GM21737 (cell line): ENCODE measurements around the gene KIZ.

Source experiments
- ATAC-seq: cut with Tn5 transposase; IDR thresholded peaks from one replicate; pipeline ENCODE4 v1.9.1; 2021; ENCODE audit warnings: mild to moderate bottlenecking, moderate library complexity; ENCODE audit not compliant: unreplicated experiment

The KIZ gene, protein sequence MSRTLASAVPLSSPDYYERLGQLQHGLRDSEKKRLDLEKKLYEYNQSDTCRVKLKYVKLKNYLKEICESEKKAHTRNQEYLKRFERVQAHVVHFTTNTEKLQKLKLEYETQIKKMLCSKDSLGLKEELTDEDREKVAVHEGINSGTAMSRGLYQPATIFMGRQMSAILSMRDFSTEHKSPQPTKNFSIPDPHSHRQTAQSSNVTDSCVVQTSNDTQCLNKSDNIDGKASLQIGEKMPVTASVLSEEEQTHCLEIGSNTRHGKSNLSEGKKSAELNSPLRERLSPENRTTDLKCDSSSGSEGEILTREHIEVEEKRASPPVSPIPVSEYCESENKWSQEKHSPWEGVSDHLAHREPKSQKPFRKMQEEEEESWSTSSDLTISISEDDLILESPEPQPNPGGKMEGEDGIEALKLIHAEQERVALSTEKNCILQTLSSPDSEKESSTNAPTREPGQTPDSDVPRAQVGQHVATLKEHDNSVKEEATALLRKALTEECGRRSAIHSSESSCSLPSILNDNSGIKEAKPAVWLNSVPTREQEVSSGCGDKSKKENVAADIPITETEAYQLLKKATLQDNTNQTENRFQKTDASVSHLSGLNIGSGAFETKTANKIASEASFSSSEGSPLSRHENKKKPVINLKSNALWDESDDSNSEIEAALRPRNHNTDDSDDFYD

DNA sequence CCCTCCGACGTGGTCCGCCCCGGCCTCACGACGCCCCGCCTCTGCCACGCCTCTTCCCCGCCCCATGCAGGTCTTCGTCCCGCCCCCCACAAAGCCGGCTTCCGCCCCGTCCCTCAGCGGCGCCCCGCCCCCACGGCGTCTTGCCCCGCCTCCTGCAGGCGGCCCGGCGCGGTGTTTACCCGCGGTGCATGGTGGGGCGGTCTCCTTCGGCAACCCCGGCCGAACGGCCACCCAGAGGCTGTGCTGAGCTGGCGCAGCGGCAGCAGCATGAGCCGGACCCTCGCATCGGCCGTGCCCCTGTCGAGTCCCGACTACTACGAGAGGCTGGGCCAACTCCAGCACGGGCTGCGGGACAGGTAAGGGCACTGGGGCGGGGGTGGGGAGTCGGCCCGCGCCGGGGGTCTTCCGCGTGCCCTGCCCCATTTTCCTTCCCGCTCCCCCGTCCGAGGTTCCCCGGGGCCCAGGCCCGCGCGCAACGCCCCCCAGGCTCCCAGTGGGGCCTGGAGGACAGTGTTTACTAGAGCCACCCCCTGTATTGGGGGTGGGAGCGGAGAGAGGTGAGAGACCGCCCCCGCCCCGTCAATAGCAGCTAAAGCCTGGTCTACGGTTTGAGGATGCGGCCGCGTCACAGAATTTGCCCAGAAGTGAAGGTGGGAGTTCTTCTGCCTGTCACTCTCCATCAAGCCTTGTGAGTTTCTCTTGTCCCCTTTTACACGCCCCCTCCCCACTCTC is at the start of gene KIZ:
KIZ (plus strand) TSS at position 234 of the 732 bp plus-strand sequence; CDS start at position 268, 34 bp downstream.
- ATAC-seq, result peak; percentile 96

DNA sequence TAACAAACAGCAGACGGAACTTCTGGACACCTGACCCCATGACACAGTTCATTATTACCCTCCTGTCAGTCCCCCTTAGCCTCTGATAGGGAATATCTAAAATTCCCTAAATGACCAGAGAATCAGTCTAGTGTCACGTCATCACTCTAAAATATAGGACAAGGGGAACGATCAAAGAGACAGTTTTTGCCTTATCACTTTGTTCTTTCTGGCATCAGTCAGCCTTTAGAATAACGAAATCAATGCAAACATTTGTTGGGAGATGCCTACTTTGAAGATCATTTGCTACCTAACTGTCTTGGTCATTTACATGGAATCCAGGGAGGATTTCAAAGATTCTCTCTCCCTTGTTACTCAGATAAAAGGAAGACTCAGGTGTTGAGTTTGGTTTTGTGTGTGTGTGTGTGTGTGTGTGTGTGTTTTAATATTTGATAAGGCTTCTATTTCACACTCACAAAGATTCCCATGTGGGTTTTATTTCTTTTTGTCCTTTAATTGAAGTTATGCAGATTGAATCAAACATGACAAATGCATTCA is 48.0 kb upstream of the KIZ start:
- no peak for ATAC-seq

DNA sequence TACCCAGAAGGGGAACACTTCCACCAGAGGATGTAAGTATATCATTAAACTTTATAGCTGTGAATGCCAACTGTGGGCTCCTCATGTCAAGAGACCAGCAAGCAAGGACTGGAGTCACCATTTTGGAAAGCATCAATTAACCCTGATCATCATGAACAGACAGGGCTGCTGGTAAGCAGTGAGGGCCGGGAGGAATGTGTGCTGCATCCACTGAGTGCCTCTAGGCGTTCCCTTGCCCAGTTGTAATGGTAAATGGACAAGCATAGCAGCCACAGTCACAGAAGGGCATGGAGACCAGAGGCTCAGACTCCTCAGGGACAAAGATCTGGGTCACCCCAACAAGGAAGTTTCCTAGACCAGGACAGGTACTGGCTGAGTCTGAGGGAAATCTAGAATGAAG is 43.3 kb upstream of the KIZ start:
- ATAC-seq, result no peak

DNA sequence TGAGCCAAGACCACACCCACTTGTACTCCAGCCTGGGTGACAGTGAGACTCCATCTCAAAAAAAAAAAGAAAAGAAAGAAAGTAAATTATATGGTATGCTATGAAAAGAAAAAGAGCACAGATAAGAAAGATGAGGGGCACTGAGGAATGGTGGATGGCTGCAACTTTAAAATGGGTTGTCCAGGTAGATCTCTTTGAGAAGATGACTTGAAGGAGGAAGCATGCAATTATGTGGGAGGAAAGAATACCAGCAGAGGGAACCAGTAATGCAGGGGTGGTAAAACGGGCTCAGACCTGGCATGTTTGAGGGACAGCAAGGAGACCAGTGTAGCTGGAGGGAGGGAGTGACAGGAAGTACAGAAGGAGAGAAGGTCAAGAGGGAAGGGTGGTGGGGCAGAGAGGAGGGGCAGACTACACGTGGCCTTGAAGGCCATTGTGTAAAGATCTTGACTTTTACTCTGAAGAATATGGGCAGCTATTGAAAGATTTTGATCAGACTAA is 42.0 kb upstream of the KIZ start:
- ATAC-seq, result no peak

DNA sequence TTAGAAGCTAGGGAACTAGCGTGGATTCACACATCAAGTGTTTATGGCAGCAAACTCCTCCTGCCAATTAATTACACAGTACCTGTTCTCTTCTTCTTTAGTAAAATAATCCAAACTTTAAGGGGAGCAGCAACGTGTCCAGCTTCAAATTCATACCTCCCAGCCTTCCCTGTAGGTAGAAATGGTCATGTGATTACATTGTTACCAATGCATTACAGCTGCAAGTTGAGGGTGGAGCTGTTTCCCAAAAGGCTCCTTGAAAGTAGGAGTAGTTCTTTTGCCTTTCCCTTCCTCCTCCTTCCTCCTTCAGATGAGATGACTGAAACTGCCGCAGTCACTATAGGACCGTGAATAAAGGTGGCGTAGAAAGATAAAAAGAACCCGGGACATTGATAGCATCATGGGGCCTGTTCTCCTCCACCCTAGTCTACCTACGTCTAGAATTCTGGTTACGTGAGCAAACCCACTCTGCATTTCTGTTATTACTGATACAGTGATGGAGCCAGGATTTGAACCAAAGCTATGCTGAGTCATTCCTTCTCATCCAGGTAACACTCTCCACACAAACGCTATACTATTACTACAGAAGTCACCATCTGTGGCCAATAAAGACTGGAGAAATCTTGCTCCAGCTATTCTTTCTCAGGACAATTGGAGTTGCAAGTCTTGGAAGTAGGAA is 37.9 kb upstream of the KIZ start:
- ATAC-seq, result no peak

DNA sequence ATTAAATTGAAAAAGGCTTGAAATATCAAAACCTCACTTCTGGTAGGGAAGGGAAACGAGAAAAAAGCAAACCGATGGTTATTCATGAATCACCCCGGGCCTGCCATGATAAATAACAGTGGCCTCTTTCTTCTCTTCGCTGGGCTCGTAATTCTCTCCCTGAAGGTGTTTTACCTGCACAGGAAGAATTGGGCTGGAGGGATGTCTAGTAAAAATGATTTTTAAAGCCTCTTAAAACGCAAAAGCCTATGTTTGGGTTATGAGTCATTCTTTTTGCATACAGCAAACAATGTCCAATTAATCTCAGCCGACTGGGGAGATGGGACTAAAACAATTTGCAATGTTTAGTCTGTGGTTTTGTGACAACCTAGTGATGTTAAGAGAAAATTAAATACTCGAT is 36.5 kb upstream of the KIZ start:
- ATAC-seq, result no peak

DNA sequence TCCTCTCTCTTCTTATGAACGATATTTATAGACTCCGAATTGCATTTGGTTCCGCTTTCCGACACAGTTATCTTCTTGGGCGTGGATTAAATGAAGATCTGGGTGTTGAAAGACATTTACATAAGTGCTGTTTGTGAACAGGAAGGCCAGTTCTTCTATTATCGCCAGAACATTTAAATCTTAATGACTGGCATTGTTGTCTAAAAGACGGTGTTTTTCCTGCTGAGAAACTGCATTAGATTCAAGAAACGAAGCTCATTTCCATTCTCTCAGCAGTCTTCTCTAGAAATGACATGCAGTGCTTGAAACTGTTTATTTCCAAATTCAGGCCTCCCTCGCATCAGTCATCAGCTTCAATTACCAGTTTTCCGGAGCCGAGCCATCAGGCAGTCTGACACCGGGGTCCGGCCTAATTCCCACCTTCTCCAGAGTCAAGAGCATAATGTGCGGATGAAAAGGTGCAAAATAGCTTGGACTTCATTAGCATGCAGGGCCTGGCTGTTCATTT is 35.7 kb upstream of the KIZ start:
- no peak for ATAC-seq

DNA sequence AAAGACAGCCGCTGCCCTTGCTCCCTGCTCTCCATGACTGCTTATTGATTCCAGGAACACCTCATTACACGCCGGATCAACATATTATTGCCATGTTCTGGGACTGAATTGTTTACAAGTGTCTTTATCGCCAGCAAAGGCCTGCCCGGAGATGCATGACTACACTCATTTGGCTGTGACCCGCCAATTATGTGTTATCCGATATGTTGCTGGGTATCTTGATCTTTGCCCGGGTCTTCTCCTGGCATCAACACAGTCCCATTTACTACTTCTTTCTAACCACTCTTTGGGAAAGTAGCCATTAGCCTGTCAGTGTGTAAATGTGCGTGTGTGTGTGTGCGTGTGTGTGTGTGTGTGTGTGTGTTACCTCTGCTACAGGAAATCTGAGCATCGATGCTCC is 35.2 kb upstream of the KIZ start:
- no peak for ATAC-seq

DNA sequence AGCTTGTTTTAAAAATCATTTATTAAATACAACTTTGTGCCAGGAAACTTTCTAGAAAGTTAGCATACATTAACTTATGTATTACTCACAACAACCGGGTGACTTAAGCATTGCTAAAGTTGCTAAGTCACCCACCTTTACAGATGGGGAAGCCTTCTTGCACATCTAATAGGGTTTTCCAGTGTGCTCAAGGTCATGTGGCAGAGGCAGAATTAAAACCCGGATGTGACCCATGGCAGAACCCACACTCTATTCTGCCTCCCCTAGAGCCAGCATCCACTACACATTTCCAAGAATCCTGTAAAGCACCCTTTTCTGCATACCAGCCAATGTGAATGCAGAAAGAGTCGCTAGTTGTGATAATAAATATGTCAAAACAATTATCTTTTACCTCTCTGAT is 33.1 kb upstream of the KIZ start:
- no peak for ATAC-seq

DNA sequence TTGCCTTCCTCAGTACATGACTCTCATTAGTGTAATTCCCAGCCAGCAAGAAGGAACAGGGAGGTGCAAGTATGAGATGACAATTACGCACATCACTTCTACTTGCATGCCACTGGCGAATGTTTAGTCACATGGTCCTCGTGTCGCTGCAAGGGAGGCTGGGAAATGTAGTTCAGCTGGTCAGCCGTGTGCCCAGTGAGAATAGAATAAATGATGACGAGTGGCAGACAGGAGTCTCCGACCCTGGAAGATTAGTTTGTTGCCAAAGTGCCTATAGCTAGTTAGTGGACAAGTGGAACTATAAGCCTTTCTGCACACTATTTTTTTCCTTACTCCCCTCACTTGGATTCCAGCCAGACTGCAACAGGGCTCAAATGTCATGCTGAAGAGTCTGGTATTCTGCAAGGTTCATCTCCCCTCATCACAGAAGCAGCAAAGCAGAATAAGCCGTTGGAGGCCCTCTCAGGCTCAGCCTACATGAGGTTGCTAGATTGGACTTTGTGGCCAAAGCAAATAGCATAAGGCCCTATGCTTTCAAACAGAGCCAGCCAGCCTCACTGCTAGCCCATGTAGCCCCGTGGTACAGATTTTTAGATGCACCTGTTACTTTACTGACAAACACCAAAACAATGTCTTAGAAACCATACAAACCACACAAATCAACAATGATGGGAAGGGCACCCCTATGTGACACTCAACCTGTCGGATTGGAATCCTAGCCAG is 29.4 kb upstream of the KIZ start:
- ATAC-seq, result no peak

DNA sequence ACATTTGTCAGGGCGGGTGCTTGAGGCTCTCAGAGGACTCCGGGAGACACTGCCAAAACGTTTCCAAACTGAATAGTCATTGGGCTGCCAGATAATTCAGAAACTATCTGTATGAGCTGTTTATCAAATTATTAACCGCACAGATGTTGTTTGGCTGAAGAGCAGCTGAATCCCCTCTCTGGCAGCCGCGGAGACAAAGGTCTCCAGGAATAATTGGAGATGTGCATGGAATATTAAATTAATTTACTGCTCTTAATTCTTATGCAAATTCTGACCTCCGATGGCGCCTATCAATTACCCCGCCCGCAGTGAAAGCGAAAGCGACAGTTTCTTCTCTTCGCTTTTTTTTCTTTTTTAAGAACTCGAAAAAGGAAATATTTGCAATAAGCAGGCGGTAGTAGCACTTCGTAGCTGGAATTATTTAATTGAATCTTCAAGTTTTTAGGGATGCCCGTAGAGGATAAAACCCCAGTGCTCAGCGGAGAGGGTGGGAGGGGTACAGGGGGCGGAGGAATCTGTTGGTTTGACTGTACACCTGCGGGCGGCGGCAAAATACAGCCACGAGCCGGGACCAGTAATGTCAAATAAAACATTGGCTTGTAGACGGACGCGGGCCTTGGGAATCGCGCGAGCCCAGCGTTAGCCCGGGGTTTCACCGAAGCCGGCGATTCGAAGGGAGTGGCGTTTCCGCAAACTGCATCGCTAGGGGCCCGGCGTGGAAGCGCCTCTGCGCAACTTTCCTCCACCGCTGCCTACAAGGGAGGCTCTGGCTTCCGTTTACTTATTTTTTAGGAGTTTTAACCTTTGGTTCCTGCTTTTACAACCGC is 25.9 kb upstream of the KIZ start:
- peak; percentile 36 for ATAC-seq

DNA sequence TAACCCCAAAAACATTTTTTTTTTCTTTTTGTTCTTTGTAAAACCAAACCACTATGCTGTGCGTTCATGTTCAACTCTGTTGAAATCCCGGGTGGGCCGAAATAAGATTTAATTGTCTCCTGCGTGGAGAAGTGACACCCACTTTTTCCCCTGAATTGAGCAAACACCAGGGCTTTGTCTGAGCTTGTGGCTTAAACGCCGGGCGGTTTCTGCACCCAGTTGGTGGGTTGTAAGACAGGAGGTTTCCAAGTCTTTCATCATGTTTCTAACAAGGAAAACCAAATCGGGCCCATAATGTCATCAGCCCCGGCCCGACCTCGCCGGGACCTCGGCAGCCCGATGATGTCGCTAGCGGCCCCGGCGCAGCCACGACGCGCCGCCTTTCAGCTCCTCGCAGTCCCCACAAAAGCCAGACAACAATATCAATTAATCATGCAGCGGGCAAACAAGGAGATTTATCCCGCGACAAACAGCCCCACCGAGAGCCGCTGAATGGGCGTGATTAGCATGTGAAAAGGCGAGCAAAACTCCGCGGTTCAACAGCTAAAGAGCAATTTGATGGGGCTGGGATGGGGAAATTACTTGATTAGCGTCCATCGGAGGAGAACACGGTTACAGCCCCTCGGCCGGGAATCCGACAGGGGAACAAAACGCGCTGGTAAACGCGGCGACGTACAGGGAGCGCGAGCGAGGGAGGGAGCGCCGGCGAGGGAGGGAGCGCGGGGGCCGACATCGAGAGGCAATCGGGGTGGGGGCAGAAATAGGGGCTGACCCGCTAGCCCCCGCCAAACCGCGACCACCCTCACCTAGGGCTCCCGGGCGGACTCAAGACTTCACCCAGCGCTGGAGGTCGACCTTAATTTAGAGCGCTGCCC is 25.1 kb upstream of the KIZ start:
- ATAC-seq, result no peak

DNA sequence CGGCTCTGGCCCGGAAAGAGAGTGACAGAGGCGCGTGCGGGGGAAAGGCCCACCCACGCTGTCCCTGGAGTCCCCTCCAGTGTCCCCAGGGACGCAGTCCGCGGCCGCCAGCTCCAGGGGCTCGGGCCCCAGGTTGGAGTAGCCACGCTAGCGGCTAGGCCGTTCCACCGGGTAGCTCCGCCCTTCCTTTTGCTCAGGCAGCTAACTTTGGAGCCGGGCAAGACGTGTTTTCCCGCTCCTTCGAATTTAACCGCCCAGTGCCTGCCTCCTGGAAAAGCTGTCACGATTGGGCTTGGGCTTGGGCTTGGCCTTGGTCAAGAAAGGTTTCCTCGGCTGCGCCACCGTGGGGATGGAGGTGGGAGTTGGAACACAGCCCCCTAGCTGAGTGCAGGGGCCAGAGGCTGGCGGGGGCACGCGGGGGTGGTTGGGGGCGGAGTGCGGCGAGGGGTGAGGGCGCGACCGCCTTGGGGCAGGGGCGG is 24.4 kb upstream of the KIZ start:
- no peak for ATAC-seq

DNA sequence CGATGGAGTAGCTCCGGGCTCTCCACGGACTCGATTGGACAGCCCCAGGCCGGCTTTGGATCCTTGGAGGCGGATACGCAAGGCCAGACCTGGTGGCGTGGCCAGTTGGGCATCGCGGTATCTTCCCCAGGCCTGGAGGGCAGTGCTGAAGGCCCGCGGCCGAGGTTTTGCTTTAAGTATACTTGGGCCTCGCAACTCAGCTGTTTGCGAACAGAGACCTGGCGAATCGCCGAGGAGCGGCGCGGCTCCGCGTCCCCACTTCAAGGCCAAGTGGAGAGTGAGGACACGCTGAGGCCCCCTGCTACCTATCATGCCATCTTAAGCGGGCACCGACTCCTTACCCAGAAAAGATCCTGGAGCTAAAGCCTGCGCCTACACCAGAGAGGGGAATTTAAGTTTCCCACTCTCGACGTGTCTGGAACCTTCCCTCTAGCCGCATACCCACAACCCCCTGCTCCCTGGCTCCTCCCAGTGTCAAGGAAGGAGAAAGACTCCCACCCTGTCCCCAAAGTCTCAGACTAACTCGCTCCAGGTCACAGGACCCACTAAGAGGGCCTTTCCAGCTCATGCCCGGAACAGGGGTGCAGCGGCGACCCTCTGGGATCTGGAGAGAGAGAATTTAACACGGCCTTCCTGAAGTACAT is 23.8 kb upstream of the KIZ start:
- no peak for ATAC-seq

DNA sequence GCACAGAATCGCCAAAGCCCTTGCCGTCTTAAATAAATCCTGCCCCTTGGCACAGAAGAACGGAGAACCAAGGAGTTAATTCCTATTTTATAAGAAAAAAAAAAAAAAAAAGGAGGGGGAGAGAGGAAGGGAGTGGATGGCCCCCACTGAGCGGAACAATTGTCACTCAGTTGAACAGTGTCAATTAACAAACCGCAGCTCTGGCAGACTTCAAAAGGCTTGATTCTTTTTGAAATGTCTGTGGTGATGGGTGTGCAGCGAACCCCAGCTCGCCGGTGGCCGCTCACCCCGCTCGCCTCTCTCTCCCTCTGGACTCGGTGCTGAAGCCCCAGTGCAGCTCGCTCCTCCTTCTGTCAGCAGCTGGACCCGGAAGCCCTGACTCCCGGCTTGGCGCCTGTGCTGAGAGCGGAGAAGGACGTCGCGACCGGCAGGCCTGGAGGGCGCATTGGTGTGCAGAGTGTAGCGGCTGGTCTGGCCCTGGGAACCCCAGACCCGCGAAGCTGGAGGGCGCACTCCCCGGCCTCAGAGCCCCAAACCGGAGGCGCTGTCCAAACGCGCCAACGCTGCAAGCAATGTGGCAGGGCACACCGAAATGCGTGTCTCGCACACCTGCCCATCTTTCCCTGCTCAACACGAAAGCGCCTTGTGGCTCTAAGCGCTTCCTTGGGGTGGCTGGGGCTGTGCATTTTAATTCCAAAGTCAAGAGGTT is 23.1 kb upstream of the KIZ start:
- ATAC-seq, result no peak

DNA sequence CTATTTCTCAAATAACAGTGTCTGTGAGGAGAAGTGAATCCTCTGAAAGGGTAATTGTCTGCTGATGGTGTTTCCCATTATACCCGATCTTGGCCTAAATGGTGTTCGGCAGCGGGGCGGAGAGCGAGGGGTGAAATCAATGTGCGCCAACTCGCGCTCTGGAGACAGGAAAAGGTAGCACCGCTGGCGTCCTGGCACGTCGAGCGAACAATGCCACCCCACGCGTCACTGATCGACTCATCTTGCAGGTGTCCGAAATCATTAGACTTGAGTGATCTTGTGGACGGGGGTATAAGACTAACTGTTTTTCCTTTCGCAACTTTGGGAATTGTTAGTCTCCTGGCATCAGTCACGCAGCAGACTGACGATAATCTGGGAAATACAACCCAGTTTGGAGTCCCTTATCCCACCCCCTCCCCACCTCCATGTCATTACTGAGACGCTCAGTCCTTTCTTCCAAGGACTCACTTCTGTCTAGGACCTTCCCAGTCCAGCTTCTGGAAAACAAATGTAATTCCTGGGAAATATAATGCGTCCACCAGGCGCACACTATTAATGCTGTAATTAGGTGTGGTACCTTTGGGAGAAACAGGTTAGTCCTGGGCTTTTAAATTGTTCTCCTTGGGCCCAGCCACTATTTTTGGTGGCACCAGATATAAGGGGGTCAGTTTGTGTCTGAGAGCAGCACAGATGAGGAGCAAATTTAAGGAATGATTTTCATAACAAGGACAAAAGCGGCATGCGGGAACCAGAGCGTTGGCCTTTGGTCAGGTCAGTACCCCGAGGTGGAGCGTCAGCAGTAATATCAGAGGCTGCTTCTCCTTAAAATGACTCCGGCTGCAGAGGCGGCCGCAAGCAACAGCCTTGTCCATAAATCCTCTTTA is 22.1 kb upstream of the KIZ start:
- no peak for ATAC-seq
